GM23248 (cell line): ENCODE measurements around the gene RBM19. TPM values are rescaled to one million over a fixed set of nuclear protein-coding genes. Genes with fewer than 3 reads are reported as not detected.
A peak's percentile ranks its signal among the peaks of the same experiment; 100 is the strongest.
"Not testable (repeated sequence)": the region's sequence is repeated elsewhere in the genome, so short reads cannot be mapped to it uniquely, and the experiment has no call there.

Experiments
- DNase-seq: peaks from one replicate; pipeline ENCODE4 v3.0.0-alpha.2; 2015
- H2AFZ ChIP-seq: fragments of 200-600 bp; sonication (generic); 2 replicates; pipeline ENCODE4 v1.6.1; 2016; ENCODE audit warnings: antibody characterized with exemption
- H3F3A ChIP-seq: fragments of 200-600 bp; sonication (generic); 2 replicates; pipeline ENCODE4 v1.6.1; 2016; ENCODE audit warnings: mild to moderate bottlenecking, antibody characterized with exemption, mixed run types; ENCODE audit not compliant: insufficient read depth
- H3K27ac ChIP-seq: fragments of 200-600 bp; sonication (generic); 2 replicates; pipeline ENCODE4 v1.5.1; 2016; ENCODE audit warnings: mild to moderate bottlenecking
- H3K27me3 ChIP-seq: fragments of 200-600 bp; sonication (generic); replicated peaks from 2 replicates; pipeline ENCODE4 v1.6.1; 2016; ENCODE audit warnings: mild to moderate bottlenecking; ENCODE audit not compliant: insufficient read depth
- H3K36me3 ChIP-seq: fragments of 200-600 bp; sonication (generic); 2 replicates; pipeline ENCODE4 v1.6.1; 2016; ENCODE audit warnings: low read depth, mild to moderate bottlenecking
- H3K4me1 ChIP-seq: fragments of 200-600 bp; sonication (generic); 2 replicates; pipeline ENCODE4 v1.6.1; 2016; ENCODE audit warnings: mild to moderate bottlenecking; ENCODE audit not compliant: insufficient read depth
- H3K4me2 ChIP-seq: fragments of 200-600 bp; sonication (generic); one replicate; pipeline ENCODE4 v1.6.1; 2016; ENCODE audit warnings: mild to moderate bottlenecking; ENCODE audit not compliant: unreplicated experiment
- H3K4me3 ChIP-seq: fragments of 200-600 bp; sonication (generic); 2 replicates; pipeline ENCODE4 v1.5.1; 2016; ENCODE audit warnings: mild to moderate bottlenecking
- H3K79me2 ChIP-seq: fragments of 200-600 bp; sonication (generic); 2 replicates; pipeline ENCODE4 v1.6.1; 2016; ENCODE audit warnings: mild to moderate bottlenecking; ENCODE audit not compliant: insufficient read depth
- H3K9ac ChIP-seq: fragments of 200-600 bp; sonication (generic); 2 replicates; pipeline ENCODE4 v1.6.1; 2016; ENCODE audit warnings: mild to moderate bottlenecking
- H3K9me2 ChIP-seq: fragments of 200-600 bp; sonication (generic); 2 replicates; pipeline ENCODE4 v1.6.1; 2016; ENCODE audit warnings: mixed run types, mild to moderate bottlenecking, moderate library complexity; ENCODE audit not compliant: insufficient read depth
- H3K9me3 ChIP-seq: fragments of 200-600 bp; sonication (generic); one replicate; pipeline ENCODE4 v1.6.1; 2017; ENCODE audit warnings: low read depth
- H4K20me1 ChIP-seq: fragments of 200-600 bp; sonication (generic); 2 replicates; pipeline ENCODE4 v1.6.0; 2016; ENCODE audit not compliant: insufficient read depth
- EZH2 ChIP-seq: fragments of 200-600 bp; sonication (generic); IDR thresholded peaks from 2 replicates; pipeline ENCODE4 v1.6.1; 2018; ENCODE audit warnings: antibody characterized with exemption, mild to moderate bottlenecking; ENCODE audit not compliant: insufficient read depth, poor library complexity, severe bottlenecking
- EZH2phosphoT487 ChIP-seq: fragments of 200-600 bp; sonication (generic); IDR thresholded peaks from 2 replicates; pipeline ENCODE4 v1.6.1; 2018; ENCODE audit warnings: antibody characterized with exemption, moderate library complexity, mild to moderate bottlenecking, low read depth; ENCODE audit not compliant: insufficient read depth
- WGBS, 2 experiments: methylation state at CpG; one replicate each; pipeline ENCODE4 v1.1.6; 2015 to 2017; ENCODE audit warnings: low lambda C conversion rate in 2 of 2, low coverage in 1 of 2; ENCODE audit errors: missing lambda C conversion rate in 2 of 2; 5-methylcytosine and 5-hydroxymethylcytosine counted together
- in situ Hi-C: fragments of 300-500 bp; cut with MboI; formaldehyde crosslinking; loops from 2 replicates; pipeline ENCODE4 v1.15.0; 2020
- polyA plus RNA-seq: library from polyadenylated mRNA; unstranded; fragments of >200 nt; fragmentation: Nextera tagmentation; extraction: Ambion mirVana; gene quantifications from 2 replicates; pipeline ENCODE4 v1.2.1, GENCODE V29; 2016
- total RNA-seq: library from RNA; depleted of rRNA; stranded (reverse); fragments of >200 nt; shearing (Covaris generic); gene quantifications from 2 replicates; pipeline ENCODE4 v1.2.3, GENCODE V29; 2014

Gene RBM19
- total and polyA plus RNA-seq, 2 experiments from 2014 or later, result 14.8 to 17.1 TPM

- TF ChIP-seq EZH2phosphoT487 (no peak), EZH2 (no peak)
- in situ Hi-C loops, result loop anchor here (25.0 kb wide), 1 partner anchor 445 kb away; the partner anchor contains the start of gene LHX5
- Histone ChIP-seq H3K9ac (no peak overlapping the region), H3K9me3 (no peaks in the 10 kb centered on the region), H3K27me3 (no peaks in the 10 kb centered on the region), H3K4me2 (no peak overlapping the region), H3F3A (peaks cover 15% of the 10 kb centered on the region; the same call in 1 of the 2 replicates), H3K9me2 (no peaks in the 10 kb centered on the region), H3K4me1 (peaks cover 10% of the 10 kb centered on the region), H3K36me3 (no peaks in the 10 kb centered on the region), H4K20me1 (no peaks in the 10 kb centered on the region), H3K79me2 (no peaks in the 10 kb centered on the region), H3K4me3 (no peak overlapping the region), H3K27ac (no peak overlapping the region), H2AFZ (no peak overlapping the region)
- no peak for DNase-seq
- WGBS, 2 experiments, result 98 to 99% methylated on average over 11 of the region's 11 CpGs
These were observed 58.5 kb downstream of the RBM19 start for GRCh38 chr12:113907446-113908180.

- no peaks in the 10 kb centered on the region for H4K20me1 ChIP-seq
- H3K9me2 ChIP-seq, result no peaks in the 10 kb centered on the region
- H3K36me3 ChIP-seq, result no peaks in the 10 kb centered on the region
- H3K27me3 ChIP-seq, result no peaks in the 10 kb centered on the region
- H2AFZ ChIP-seq, result no peak overlapping the region
- no peaks in the 10 kb centered on the region for H3K79me2 ChIP-seq
- peaks cover 18% of the 10 kb centered on the region; the same call in 1 of the 2 replicates for H3F3A ChIP-seq
- in situ Hi-C loops, result loop anchor here (25.0 kb wide), 1 partner anchor 444 kb away; the partner anchor contains the start of gene LHX5
- no peak overlapping the region for H3K27ac ChIP-seq
- peaks cover 10% of the 10 kb centered on the region for H3K4me1 ChIP-seq
- H3K4me2 ChIP-seq, result no peak overlapping the region
- no peak for TF ChIP-seq EZH2phosphoT487
- TF ChIP-seq EZH2, result no peak
- H3K4me3 ChIP-seq, result no peak overlapping the region
- DNase-seq, result no peak
- WGBS, 2 experiments, result 94 to 95% methylated on average over 19 of the region's 19 CpGs
- H3K9ac ChIP-seq, result no peak overlapping the region
- no peaks in the 10 kb centered on the region for H3K9me3 ChIP-seq
These were observed 59.5 kb downstream of the RBM19 start for GRCh38 chr12:113906411-113907200.

GRCh38 chr12:113905829-113906228, 60.3 kb downstream of the RBM19 start:
- Histone ChIP-seq H3K27ac (no peak overlapping the region), H3K4me3 (no peak overlapping the region), H3K9me2 (no peaks in the 10 kb centered on the region), H3K36me3 (no peaks in the 10 kb centered on the region), H3K4me1 (peaks cover 10% of the 10 kb centered on the region), H4K20me1 (no peaks in the 10 kb centered on the region), H2AFZ (no peak overlapping the region), H3K27me3 (no peaks in the 10 kb centered on the region), H3K4me2 (no peak overlapping the region), H3K79me2 (no peaks in the 10 kb centered on the region), H3K9me3 (no peaks in the 10 kb centered on the region), H3F3A (peaks cover 18% of the 10 kb centered on the region; the same call in 1 of the 2 replicates), H3K9ac (no peak overlapping the region)
- WGBS, 2 experiments, result 90 to 95% methylated on average over 4 of the region's 4 CpGs
- DNase-seq, result no peak
- in situ Hi-C loops, result loop anchor here (25.0 kb wide), 1 partner anchor 444 kb away; the partner anchor contains the start of gene LHX5
- TF ChIP-seq EZH2phosphoT487 (no peak), EZH2 (no peak)

GRCh38 chr12:113903381-113903863, 62.7 kb downstream of the RBM19 start:
- Histone ChIP-seq H3K79me2 (no peaks in the 10 kb centered on the region), H3K9me2 (no peaks in the 10 kb centered on the region), H4K20me1 (no peaks in the 10 kb centered on the region), H3K9ac (no peak overlapping the region), H3K36me3 (no peaks in the 10 kb centered on the region), H3K4me2 (no peak overlapping the region), H3K4me1 (peaks cover 10% of the 10 kb centered on the region), H3K27me3 (no peaks in the 10 kb centered on the region), H3K27ac (no peak overlapping the region), H2AFZ (no peak overlapping the region), H3K9me3 (no peaks in the 10 kb centered on the region), H3K4me3 (no peak overlapping the region), H3F3A (peaks cover 18% of the 10 kb centered on the region; the same call in 1 of the 2 replicates)
- peak; percentile 66 for DNase-seq
- in situ Hi-C loops, result loop anchor here (25.0 kb wide), 1 partner anchor 441 kb away; the partner anchor contains the start of gene LHX5
- no peak for TF ChIP-seq EZH2phosphoT487
- no peak for TF ChIP-seq EZH2
- WGBS, 2 experiments, result 11 to 19% methylated on average over 4 of the region's 4 CpGs

GRCh38 chr12:113901319-113901718, 64.8 kb downstream of the RBM19 start:
- H2AFZ ChIP-seq, H3K9me3 ChIP-seq, H3K79me2 ChIP-seq, H3K9ac ChIP-seq, H3K4me2 ChIP-seq, H3K4me3 ChIP-seq, H3K36me3 ChIP-seq, H4K20me1 ChIP-seq, H3K4me1 ChIP-seq, DNase-seq, H3K9me2 ChIP-seq, H3K27ac ChIP-seq, H3K27me3 ChIP-seq: not testable (repeated sequence)
- in situ Hi-C loops, result loop anchor here (25.0 kb wide), 1 partner anchor 439 kb away; the partner anchor contains the start of gene LHX5
- WGBS, 2 experiments, result 96 to 98% methylated on average over 6 of the region's 6 CpGs
- H3F3A ChIP-seq, result peaks cover 18% of the 10 kb centered on the region; the same call in 1 of the 2 replicates
